ENCODE measurements around the gene DLG2. TPM values are rescaled to one million over a fixed set of nuclear protein-coding genes. Genes with fewer than 3 reads are reported as not detected.

Gene DLG2
- total and polyA plus RNA-seq, 2 of the 8 experiments (the other 6 are each of a cell fraction or from before 2014, with no cell fraction given) = 1.7 to 14.3 TPM

DNA sequence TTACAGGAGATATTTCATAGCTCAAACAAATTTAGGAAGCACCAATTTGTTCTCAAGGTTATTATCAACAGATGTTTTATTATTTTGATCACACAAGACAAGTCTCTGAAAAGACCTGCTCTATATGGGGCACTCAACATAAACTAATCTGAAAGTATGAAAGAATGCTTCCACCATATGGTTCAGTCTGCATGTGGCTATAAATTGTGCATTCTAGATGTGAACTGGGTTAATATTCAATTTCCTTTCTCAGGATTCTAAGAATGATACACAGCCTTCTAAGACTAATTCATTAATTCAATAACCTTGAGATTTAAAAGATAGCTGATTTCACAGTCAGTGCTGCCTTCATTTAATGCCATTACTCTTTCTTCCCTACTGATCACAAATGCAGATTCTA is 1489.6 kb downstream of the DLG2 start (continued):
- TF ChIP-seq RNF2 (IDR thresholded peaks at IDR 0.05; ENCODE audit: borderline replicate concordance, low read depth, low read length, missing control alignments, poor library complexity, severe bottlenecking) = no peak
- no peak for TF ChIP-seq EGR1 (IDR thresholded peaks at IDR 0.05; ENCODE audit: borderline replicate concordance, low read depth, low read length)
- TF ChIP-seq BCL11A (IDR thresholded peaks at IDR 0.05; ENCODE audit: low read depth in 2 of 2, low read length in 2 of 2) = no peak
